NB4 (cell line): Measurements from ENCODE around the gene HES6.

Experiments used
- DNase-seq: peaks from one replicate; pipeline ENCODE4 v3.0.0; 2010; ENCODE audit warnings: low read depth
- H3K4me3 ChIP-seq: one replicate; pipeline ENCODE4 v1.5.1; 2011; ENCODE audit warnings: mild to moderate bottlenecking, low read depth, low read length, moderate library complexity
- CTCF ChIP-seq: IDR thresholded peaks from one replicate; pipeline ENCODE4 v1.5.1; 2012; ENCODE audit warnings: low read depth, low read length
- MAX ChIP-seq: IDR thresholded peaks from 2 replicates; pipeline ENCODE4 v1.6.1; 2011; ENCODE audit warnings: low read depth, low read length
- MYC ChIP-seq: IDR thresholded peaks from 2 replicates; pipeline ENCODE4 v1.6.1; 2011; ENCODE audit warnings: low read depth, low read length
- POLR2A ChIP-seq: IDR thresholded peaks from 2 replicates; pipeline ENCODE4 v1.6.1; 2011; ENCODE audit warnings: mild to moderate bottlenecking; ENCODE audit not compliant: insufficient read length; ENCODE audit errors: extremely low read depth

The HES6 gene

GRCh38 chr2:238226698-238227586, 12.9 kb downstream of the HES6 start:
- no peak overlapping the region for H3K4me3 ChIP-seq
- no peak for TF ChIP-seq MYC
- TF ChIP-seq CTCF, result no peak
- TF ChIP-seq MAX, result no peak
- TF ChIP-seq POLR2A, result no peak
- no peak for DNase-seq

- no peak for TF ChIP-seq MAX
- TF ChIP-seq CTCF, result no peak
- TF ChIP-seq MYC, result no peak
- no peak for DNase-seq
- H3K4me3 ChIP-seq, result no peak overlapping the region
These were observed 13.7 kb downstream of the HES6 start for GRCh38 chr2:238225911-238226697.

GRCh38 chr2:238225121-238225520, 14.7 kb downstream of the HES6 start:
- DNase-seq, result no peak
- no peak for TF ChIP-seq MAX
- TF ChIP-seq MYC, result no peak
- TF ChIP-seq POLR2A, result no peak
- TF ChIP-seq CTCF, result no peak
- no peak overlapping the region for H3K4me3 ChIP-seq

GRCh38 chr2:238224356-238225035, 15.3 kb downstream of the HES6 start:
- DNase-seq, result no peak
- no peak for TF ChIP-seq CTCF
- TF ChIP-seq MAX, result no peak
- no peak for TF ChIP-seq POLR2A
- TF ChIP-seq MYC, result no peak
- H3K4me3 ChIP-seq, result no peak overlapping the region

GRCh38 chr2:238220892-238221521, 18.8 kb downstream of the HES6 start:
- H3K4me3 ChIP-seq, result no peak overlapping the region
- no peak for DNase-seq
- TF ChIP-seq MYC (no peak), CTCF (no peak), POLR2A (no peak), MAX (no peak)
